SK-N-SH (cell line): Measurements from ENCODE around the gene PMP22. TPM values are rescaled to one million over a fixed set of nuclear protein-coding genes. Genes with fewer than 3 reads are reported as not detected.

Source experiments
- CTCF ChIA-PET: fragments of 300-600, 350-600 bp; formaldehyde crosslinking; extraction: SDS; loops from one replicate; lab custom pipeline; 2021; lab: Yijun Ruan, JAX
- POLR2A ChIA-PET: fragments of 350-600 bp; sonication (Branson Sonifier 250); formaldehyde crosslinking; extraction: SDS; loops from one replicate; lab custom pipeline; 2020; ENCODE audit warnings: antibody characterized with exemption, inconsistent platforms; lab: Yijun Ruan, JAX
- DNase-seq: peaks from one replicate; pipeline ENCODE4 v3.0.0; 2012
- H2AFZ ChIP-seq: fragments of 200-600 bp; sonication (generic); 2 replicates; pipeline ENCODE4 v1.8.1; 2016; ENCODE audit warnings: antibody characterized with exemption, mild to moderate bottlenecking, low read depth
- H3F3A ChIP-seq: fragments of 200-600 bp; sonication (generic); replicated peaks from 2 replicates; pipeline ENCODE3; 2016; ENCODE audit warnings: antibody characterized with exemption, mild to moderate bottlenecking; ENCODE audit not compliant: insufficient read depth
- H3K27ac ChIP-seq, 2 experiments: fragments of 200-500 bp in 1 of 2; fragments of 200-600 bp in 1 of 2; sonication (Bioruptor generic) in 1 of 2; sonication (generic), shearing (Covaris generic) in 1 of 2; 2 replicates each; pipeline versions ENCODE4 v1.5.1 to v1.6.1; 2014 to 2016; ENCODE audit warnings: low read depth in 2 of 2, inconsistent platforms in 1 of 2, low read length in 1 of 2, mild to moderate bottlenecking in 1 of 2, mixed read lengths in 1 of 2
- H3K27me3 ChIP-seq: fragments of 200-600 bp; sonication (generic), shearing (Covaris generic); 2 replicates; pipeline ENCODE4 v1.6.1; 2016; ENCODE audit warnings: mixed run types; ENCODE audit not compliant: insufficient read depth
- H3K36me3 ChIP-seq, 2 experiments: fragments of 200-500 bp in 1 of 2; fragments of 200-600 bp in 1 of 2; sonication (Bioruptor generic) in 1 of 2; sonication (generic) in 1 of 2; replicated peaks in 1 of 2; 2 replicates each; pipeline versions ENCODE3 to v1.5.1; 2014 to 2016; ENCODE audit warnings: low read length in 1 of 2, mild to moderate bottlenecking in 1 of 2; ENCODE audit not compliant: insufficient read depth in 2 of 2, control insufficient read depth in 1 of 2
- H3K4me1 ChIP-seq, 2 experiments: fragments of 200-500 bp in 1 of 2; fragments of 200-600 bp in 1 of 2; sonication (Bioruptor generic) in 1 of 2; sonication (generic), shearing (Covaris generic) in 1 of 2; 2 replicates each; pipeline versions ENCODE4 v1.5.1 to v1.6.1; 2014 to 2016; ENCODE audit warnings: low read depth in 1 of 2, low read length in 1 of 2, mixed run types in 1 of 2; ENCODE audit not compliant: insufficient read depth in 2 of 2, control insufficient read depth in 1 of 2
- H3K4me2 ChIP-seq: fragments of 200-600 bp; sonication (generic), shearing (Covaris generic); 2 replicates; pipeline ENCODE4 v1.6.1; 2017; ENCODE audit warnings: mixed run types
- H3K4me3 ChIP-seq, 2 experiments: fragments of 200-500 bp in 1 of 2; fragments of 200-600 bp in 1 of 2; sonication (Bioruptor generic) in 1 of 2; sonication (generic), shearing (Covaris generic) in 1 of 2; 2 replicates each; pipeline versions ENCODE4 v1.5.1 to v1.8.1; 2014 to 2016; ENCODE audit warnings: low read depth in 2 of 2, inconsistent platforms in 1 of 2, low read length in 1 of 2, mild to moderate bottlenecking in 1 of 2, mixed read lengths in 1 of 2, moderate library complexity in 1 of 2
- H3K79me2 ChIP-seq: fragments of 200-600 bp; sonication (generic); 2 replicates; pipeline ENCODE4 v1.8.1; 2017; ENCODE audit warnings: mild to moderate bottlenecking; ENCODE audit not compliant: insufficient read depth
- H3K9ac ChIP-seq: fragments of 200-600 bp; sonication (generic); 2 replicates; pipeline ENCODE4 v1.6.1; 2017; ENCODE audit warnings: mixed run types
- H3K9me2 ChIP-seq: fragments of 200-600 bp; sonication (generic); 2 replicates; pipeline ENCODE4 v1.6.1; 2017; ENCODE audit warnings: mixed run types
- H3K9me3 ChIP-seq: fragments of 200-600 bp; sonication (generic); 2 replicates; pipeline ENCODE4 v1.6.1; 2017; ENCODE audit warnings: mixed run types, mild to moderate bottlenecking, moderate library complexity
- H4K20me1 ChIP-seq: fragments of 200-600 bp; sonication (generic); 2 replicates; pipeline ENCODE4 v1.6.1; 2017; ENCODE audit warnings: mild to moderate bottlenecking, mixed run types; ENCODE audit not compliant: insufficient read depth
- CHD2 ChIP-seq: fragments of 150-350 bp; IDR thresholded peaks from 2 replicates; pipeline ENCODE4 v1.6.1; 2018; ENCODE audit warnings: low read length; ENCODE audit not compliant: partially characterized antibody
- EP300 ChIP-seq, 2 experiments: IDR thresholded peaks; 2 replicates each; pipeline versions ENCODE4 v1.4.0 to v1.6.1; 2012; ENCODE audit warnings: borderline replicate concordance in 1 of 2, low read depth in 1 of 2, low read length in 1 of 2
- EZH2phosphoT487 ChIP-seq: fragments of 200-600 bp; sonication (generic); IDR thresholded peaks from 2 replicates; pipeline ENCODE4 v1.6.1; 2017; ENCODE audit warnings: low read depth, mixed run types, mild to moderate bottlenecking, antibody characterized with exemption, moderate library complexity, borderline replicate concordance
- FOXM1 ChIP-seq: IDR thresholded peaks from 2 replicates; pipeline ENCODE4 v1.4.0; 2012; ENCODE audit warnings: low read depth, mild to moderate bottlenecking
- GABPA ChIP-seq: IDR thresholded peaks from 2 replicates; pipeline ENCODE4 v1.4.0; 2012; ENCODE audit warnings: low read depth, mild to moderate bottlenecking
- MEF2A ChIP-seq: IDR thresholded peaks from 2 replicates; pipeline ENCODE4 v1.4.0; 2012; ENCODE audit warnings: low read depth, borderline replicate concordance
- MXI1 ChIP-seq: IDR thresholded peaks from 2 replicates; pipeline ENCODE4 v1.6.1; 2012; ENCODE audit warnings: mild to moderate bottlenecking, low read depth, low read length, improper control_type of control experiment
- NFIC ChIP-seq: IDR thresholded peaks from 2 replicates; pipeline ENCODE4 v1.4.0; 2012; ENCODE audit warnings: borderline replicate concordance
- POLR2AphosphoS5 ChIP-seq: IDR thresholded peaks from 2 replicates; pipeline ENCODE4 v1.6.1; 2012; ENCODE audit warnings: low read depth, low read length
- RCOR1 ChIP-seq: fragments of 150-350 bp; IDR thresholded peaks from 2 replicates; pipeline ENCODE4 v1.6.1; 2017; ENCODE audit warnings: antibody characterized with exemption, low read length
- SIN3A ChIP-seq: IDR thresholded peaks from 2 replicates; pipeline ENCODE4 v1.6.1; 2012; ENCODE audit warnings: low read depth, mild to moderate bottlenecking, low read length, moderate library complexity, borderline replicate concordance
- WGBS: methylation state at CpG from one replicate; pipeline ENCODE4 v1.1.6; 2017; ENCODE audit warnings: low lambda C conversion rate; 5-methylcytosine and 5-hydroxymethylcytosine counted together
- polyA plus RNA-seq, 3 experiments: library from polyadenylated mRNA; depleted of rRNA; stranded (reverse); fragments of >200 nt; gene quantifications; 2 replicates each; pipeline ENCODE4 v1.2.3, GENCODE V29; 2012
- TF ChIP-seq, protein P1 (sequence below): IDR thresholded peaks from 2 replicates; pipeline ENCODE4 v1.4.0; 2012; ENCODE audit warnings: low read depth
- TF ChIP-seq, protein P2 (sequence below): IDR thresholded peaks from 2 replicates; pipeline ENCODE4 v1.4.0; 2012; ENCODE audit warnings: low read depth, borderline replicate concordance
- TF ChIP-seq, protein P3 (sequence below): IDR thresholded peaks from 2 replicates; pipeline ENCODE4; 2012
- TF ChIP-seq, protein P4 (sequence below): IDR thresholded peaks from 2 replicates; pipeline ENCODE4 v1.6.1; 2012; ENCODE audit warnings: mild to moderate bottlenecking, low read depth, low read length, moderate library complexity
- TF ChIP-seq, protein P5 (sequence below): fragments of 200-600 bp; sonication (generic); IDR thresholded peaks from 2 replicates; pipeline ENCODE4 v1.6.1; 2017; ENCODE audit warnings: antibody characterized with exemption, mild to moderate bottlenecking, moderate library complexity

The PMP22 gene
- polyA plus RNA-seq, 1 of the 3 experiments (the other 2 are of a cell fraction), result 82.5 TPM

DNA sequence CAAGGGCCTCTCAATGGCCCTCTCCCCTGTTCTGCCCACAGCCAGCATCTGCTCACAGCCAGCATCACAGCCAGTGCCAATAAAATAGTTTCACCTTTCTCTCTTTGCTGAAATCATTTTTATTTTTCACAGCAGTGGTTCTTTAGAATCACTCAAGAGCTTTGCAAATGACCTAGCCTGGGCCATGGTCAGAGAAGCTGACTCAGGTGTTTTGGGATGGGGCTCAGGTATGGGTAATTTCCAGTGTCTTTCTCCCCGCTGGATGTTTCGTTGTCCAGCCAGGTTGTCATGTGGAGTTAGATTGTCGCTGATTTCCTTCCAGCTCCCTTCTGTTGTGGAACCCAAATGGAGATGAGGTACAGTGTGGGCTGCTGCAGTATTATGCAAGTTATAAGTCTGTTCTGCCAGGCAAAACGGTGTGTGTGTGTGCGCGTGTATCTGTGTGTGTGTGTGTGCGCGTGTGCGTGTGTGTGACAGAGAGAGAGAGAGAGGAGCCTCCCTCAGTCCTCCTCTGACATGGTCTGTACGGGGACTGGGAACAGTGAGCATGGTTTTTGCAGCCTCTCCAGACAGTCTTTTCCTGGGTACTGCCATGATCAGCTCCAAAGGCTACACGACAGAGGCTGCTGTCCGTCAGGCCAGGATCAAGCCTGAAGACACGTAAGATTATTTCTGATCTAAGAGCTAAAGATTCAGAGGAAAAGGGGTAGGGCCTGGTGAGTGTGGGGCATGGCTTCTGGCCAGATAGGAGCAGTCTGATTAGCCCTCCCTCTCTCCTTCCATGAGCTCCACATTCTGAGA, 1.4 kb upstream of the PMP22 start:
- H3K9me2 ChIP-seq, result no peaks in the 10 kb centered on the region
- peaks cover 0 to 21% of the 10 kb centered on the region in 2 experiments; a peak in 1 of 4 replicates for H3K4me1 ChIP-seq
- 87% methylated on average over 13 of the region's 13 CpGs for WGBS
- H3K79me2 ChIP-seq, result no peaks in the 10 kb centered on the region
- H3K4me2 ChIP-seq, result no peak overlapping the region
- DNase-seq, result no peak
- no peaks in the 10 kb centered on the region for H3K36me3 ChIP-seq
- no peak for TF ChIP-seq RCOR1
- no peak for TF ChIP-seq GABPA
- TF ChIP-seq, protein P1, sequence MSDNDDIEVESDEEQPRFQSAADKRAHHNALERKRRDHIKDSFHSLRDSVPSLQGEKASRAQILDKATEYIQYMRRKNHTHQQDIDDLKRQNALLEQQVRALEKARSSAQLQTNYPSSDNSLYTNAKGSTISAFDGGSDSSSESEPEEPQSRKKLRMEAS, result no peak
- no peak for TF ChIP-seq SIN3A
- no peak for TF ChIP-seq MEF2A
- TF ChIP-seq MXI1, result no peak
- TF ChIP-seq, protein P2, sequence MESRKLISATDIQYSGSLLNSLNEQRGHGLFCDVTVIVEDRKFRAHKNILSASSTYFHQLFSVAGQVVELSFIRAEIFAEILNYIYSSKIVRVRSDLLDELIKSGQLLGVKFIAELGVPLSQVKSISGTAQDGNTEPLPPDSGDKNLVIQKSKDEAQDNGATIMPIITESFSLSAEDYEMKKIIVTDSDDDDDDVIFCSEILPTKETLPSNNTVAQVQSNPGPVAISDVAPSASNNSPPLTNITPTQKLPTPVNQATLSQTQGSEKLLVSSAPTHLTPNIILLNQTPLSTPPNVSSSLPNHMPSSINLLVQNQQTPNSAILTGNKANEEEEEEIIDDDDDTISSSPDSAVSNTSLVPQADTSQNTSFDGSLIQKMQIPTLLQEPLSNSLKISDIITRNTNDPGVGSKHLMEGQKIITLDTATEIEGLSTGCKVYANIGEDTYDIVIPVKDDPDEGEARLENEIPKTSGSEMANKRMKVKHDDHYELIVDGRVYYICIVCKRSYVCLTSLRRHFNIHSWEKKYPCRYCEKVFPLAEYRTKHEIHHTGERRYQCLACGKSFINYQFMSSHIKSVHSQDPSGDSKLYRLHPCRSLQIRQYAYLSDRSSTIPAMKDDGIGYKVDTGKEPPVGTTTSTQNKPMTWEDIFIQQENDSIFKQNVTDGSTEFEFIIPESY, result no peak
- no peak for TF ChIP-seq POLR2AphosphoS5
- no peak for TF ChIP-seq CHD2
- TF ChIP-seq, protein P3, sequence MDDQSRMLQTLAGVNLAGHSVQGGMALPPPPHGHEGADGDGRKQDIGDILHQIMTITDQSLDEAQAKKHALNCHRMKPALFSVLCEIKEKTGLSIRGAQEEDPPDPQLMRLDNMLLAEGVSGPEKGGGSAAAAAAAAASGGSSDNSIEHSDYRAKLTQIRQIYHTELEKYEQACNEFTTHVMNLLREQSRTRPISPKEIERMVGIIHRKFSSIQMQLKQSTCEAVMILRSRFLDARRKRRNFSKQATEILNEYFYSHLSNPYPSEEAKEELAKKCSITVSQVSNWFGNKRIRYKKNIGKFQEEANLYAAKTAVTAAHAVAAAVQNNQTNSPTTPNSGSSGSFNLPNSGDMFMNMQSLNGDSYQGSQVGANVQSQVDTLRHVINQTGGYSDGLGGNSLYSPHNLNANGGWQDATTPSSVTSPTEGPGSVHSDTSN, result no peak
- TF ChIP-seq EP300 (IDR thresholded peaks at IDR 0.05; ENCODE audit: borderline replicate concordance in 1 of 2, low read depth in 1 of 2, low read length in 1 of 2), result no peak
- no peaks in the 10 kb centered on the region; the same call in 1 of the 2 replicates for H3K27me3 ChIP-seq
- no peaks in the 10 kb centered on the region for H4K20me1 ChIP-seq
- no peak overlapping the region for H2AFZ ChIP-seq
- CTCF ChIA-PET, result interaction anchor here (1.1 to 13.3 kb wide), 3 partner anchors 9 to 235 kb away, joined by 3 to 359 read pairs (median 8); no protein-coding TSS in a partner anchor
- no peak overlapping the region for H3K4me3 ChIP-seq
- no peak overlapping the region for H3K27ac ChIP-seq
- POLR2A ChIA-PET, result no interaction called here
- no peaks in the 10 kb centered on the region for H3K9me3 ChIP-seq
- no peak overlapping the region for H3K9ac ChIP-seq
- no peaks in the 10 kb centered on the region for H3F3A ChIP-seq

DNA sequence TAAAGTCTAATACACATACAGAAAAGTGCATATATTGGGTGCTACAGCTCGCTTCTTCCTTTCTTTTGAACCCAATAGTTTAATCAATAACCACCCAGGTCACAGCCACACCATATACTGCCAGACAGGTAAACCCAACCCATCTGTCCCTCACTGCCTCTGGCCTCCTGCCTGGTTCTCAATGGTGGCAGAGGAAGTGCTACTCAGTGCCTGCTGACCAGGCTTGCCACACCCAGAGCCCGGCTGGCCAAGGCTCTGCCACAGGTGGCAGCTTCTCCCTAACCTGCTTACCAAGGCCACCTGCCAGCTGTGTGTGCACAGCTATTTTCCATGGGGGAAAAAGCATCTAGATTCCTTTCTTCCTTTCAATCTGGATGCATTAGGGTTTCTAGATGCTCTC, 584 bp downstream of the PMP22 start:
- ChIA-PET POLR2A (no interaction called here), CTCF (interaction anchor here (1.3 to 13.3 kb wide), 4 partner anchors 12 to 237 kb away, joined by 3 to 359 read pairs (median 4); no protein-coding TSS in a partner anchor)
- H3K9me3 ChIP-seq, result no peaks in the 10 kb centered on the region
- H3K9ac ChIP-seq, result no peak overlapping the region
- 83% methylated on average over 2 of the region's 2 CpGs for WGBS
- H3K36me3 ChIP-seq, result no peaks in the 10 kb centered on the region
- H3K4me3 ChIP-seq, result no peak overlapping the region
- H3K4me1 ChIP-seq, result peaks cover 0 to 26% of the 10 kb centered on the region in 2 experiments; a peak in 2 of 4 replicates
- H4K20me1 ChIP-seq, result no peaks in the 10 kb centered on the region
- H3K27me3 ChIP-seq, result no peaks in the 10 kb centered on the region; the same call in 1 of the 2 replicates
- no peak overlapping the region for H2AFZ ChIP-seq
- H3K9me2 ChIP-seq, result no peaks in the 10 kb centered on the region
- H3K79me2 ChIP-seq, result peaks cover 6% of the 10 kb centered on the region; the same call in 1 of the 2 replicates
- H3K27ac ChIP-seq, result no peak overlapping the region
- no peak for DNase-seq
- no peak overlapping the region for H3K4me2 ChIP-seq
- H3F3A ChIP-seq, result peaks cover 4% of the 10 kb centered on the region
- TF ChIP-seq NFIC (no peak), EZH2phosphoT487 (no peak), FOXM1 (no peak)
- TF ChIP-seq, protein P4, sequence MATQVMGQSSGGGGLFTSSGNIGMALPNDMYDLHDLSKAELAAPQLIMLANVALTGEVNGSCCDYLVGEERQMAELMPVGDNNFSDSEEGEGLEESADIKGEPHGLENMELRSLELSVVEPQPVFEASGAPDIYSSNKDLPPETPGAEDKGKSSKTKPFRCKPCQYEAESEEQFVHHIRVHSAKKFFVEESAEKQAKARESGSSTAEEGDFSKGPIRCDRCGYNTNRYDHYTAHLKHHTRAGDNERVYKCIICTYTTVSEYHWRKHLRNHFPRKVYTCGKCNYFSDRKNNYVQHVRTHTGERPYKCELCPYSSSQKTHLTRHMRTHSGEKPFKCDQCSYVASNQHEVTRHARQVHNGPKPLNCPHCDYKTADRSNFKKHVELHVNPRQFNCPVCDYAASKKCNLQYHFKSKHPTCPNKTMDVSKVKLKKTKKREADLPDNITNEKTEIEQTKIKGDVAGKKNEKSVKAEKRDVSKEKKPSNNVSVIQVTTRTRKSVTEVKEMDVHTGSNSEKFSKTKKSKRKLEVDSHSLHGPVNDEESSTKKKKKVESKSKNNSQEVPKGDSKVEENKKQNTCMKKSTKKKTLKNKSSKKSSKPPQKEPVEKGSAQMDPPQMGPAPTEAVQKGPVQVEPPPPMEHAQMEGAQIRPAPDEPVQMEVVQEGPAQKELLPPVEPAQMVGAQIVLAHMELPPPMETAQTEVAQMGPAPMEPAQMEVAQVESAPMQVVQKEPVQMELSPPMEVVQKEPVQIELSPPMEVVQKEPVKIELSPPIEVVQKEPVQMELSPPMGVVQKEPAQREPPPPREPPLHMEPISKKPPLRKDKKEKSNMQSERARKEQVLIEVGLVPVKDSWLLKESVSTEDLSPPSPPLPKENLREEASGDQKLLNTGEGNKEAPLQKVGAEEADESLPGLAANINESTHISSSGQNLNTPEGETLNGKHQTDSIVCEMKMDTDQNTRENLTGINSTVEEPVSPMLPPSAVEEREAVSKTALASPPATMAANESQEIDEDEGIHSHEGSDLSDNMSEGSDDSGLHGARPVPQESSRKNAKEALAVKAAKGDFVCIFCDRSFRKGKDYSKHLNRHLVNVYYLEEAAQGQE, result no peak
- TF ChIP-seq, protein P5, sequence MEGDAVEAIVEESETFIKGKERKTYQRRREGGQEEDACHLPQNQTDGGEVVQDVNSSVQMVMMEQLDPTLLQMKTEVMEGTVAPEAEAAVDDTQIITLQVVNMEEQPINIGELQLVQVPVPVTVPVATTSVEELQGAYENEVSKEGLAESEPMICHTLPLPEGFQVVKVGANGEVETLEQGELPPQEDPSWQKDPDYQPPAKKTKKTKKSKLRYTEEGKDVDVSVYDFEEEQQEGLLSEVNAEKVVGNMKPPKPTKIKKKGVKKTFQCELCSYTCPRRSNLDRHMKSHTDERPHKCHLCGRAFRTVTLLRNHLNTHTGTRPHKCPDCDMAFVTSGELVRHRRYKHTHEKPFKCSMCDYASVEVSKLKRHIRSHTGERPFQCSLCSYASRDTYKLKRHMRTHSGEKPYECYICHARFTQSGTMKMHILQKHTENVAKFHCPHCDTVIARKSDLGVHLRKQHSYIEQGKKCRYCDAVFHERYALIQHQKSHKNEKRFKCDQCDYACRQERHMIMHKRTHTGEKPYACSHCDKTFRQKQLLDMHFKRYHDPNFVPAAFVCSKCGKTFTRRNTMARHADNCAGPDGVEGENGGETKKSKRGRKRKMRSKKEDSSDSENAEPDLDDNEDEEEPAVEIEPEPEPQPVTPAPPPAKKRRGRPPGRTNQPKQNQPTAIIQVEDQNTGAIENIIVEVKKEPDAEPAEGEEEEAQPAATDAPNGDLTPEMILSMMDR, result no peak
- TF ChIP-seq, protein P3, result no peak
